IMR-90 (cell line): Measurements from ENCODE around the gene TMTC1. TPM values are rescaled to one million over a fixed set of nuclear protein-coding genes. Genes with fewer than 3 reads are reported as not detected.

Source experiments
- ATAC-seq: fragments of 200-7000 bp; cut with Tn5 transposase; 2 replicates; pipeline ENCODE4 v1.9.1; 2020; ENCODE audit warnings: low read depth, mild to moderate bottlenecking, moderate library complexity
- BruUV-seq: library from RNA; stranded (reverse); fragments of 400-500 nt; replicated peaks from 2 replicates; lab custom pipeline; 2021; lab: Mats Ljungman, UMichigan
- CTCF ChIA-PET: fragments of 300-600 bp; formaldehyde crosslinking; extraction: SDS; loops from one replicate; lab custom pipeline; 2021; ENCODE audit warnings: antibody characterized with exemption; lab: Yijun Ruan, JAX
- POLR2A ChIA-PET: fragments of 300-600 bp; sonication (Branson Sonifier 250); formaldehyde crosslinking; loops from one replicate; lab custom pipeline; 2022; ENCODE audit warnings: antibody characterized with exemption; ENCODE audit not compliant: unreplicated experiment; lab: Charles Lee
- DNase-seq: peaks from one replicate; pipeline ENCODE4 v3.0.0; 2013
- H2AFZ ChIP-seq: replicated peaks from 2 replicates; pipeline ENCODE3; 2013; ENCODE audit warnings: low read length, mild to moderate bottlenecking; ENCODE audit not compliant: poor library complexity
- H2AK5ac ChIP-seq: 2 replicates; pipeline ENCODE4 v1.6.1; 2013; ENCODE audit warnings: low read depth, low read length, inconsistent platforms
- H2AK9ac ChIP-seq: replicated peaks from 2 replicates; pipeline ENCODE3; 2013; ENCODE audit warnings: mild to moderate bottlenecking, low read depth, low read length, moderate library complexity; ENCODE audit not compliant: poor library complexity
- H2BK120ac ChIP-seq: 2 replicates; pipeline ENCODE4 v1.6.1; 2013; ENCODE audit warnings: low read depth, low read length, inconsistent platforms
- H2BK15ac ChIP-seq: 3 replicates; pipeline ENCODE4 v1.6.1; 2013; ENCODE audit warnings: low read depth, low read length, inconsistent platforms
- H2BK20ac ChIP-seq: 2 replicates; pipeline ENCODE4 v1.6.1; 2013; ENCODE audit warnings: low read depth, mild to moderate bottlenecking, inconsistent platforms, low read length, moderate library complexity
- H2BK5ac ChIP-seq: 2 replicates; pipeline ENCODE4 v1.6.1; 2013; ENCODE audit warnings: mild to moderate bottlenecking, low read depth, low read length, inconsistent platforms; ENCODE audit not compliant: poor library complexity, severe bottlenecking
- H3K14ac ChIP-seq: replicated peaks from 2 replicates; pipeline ENCODE4 v1.6.1; 2013; ENCODE audit warnings: low read depth, low read length, inconsistent platforms
- H3K18ac ChIP-seq: 2 replicates; pipeline ENCODE4 v1.6.1; 2013; ENCODE audit warnings: low read depth, low read length, control low read depth
- H3K23ac ChIP-seq: 2 replicates; pipeline ENCODE4 v1.6.1; 2013; ENCODE audit warnings: low read depth, low read length, inconsistent platforms
- H3K27ac ChIP-seq: 2 replicates; pipeline ENCODE4 v1.5.1; 2013; ENCODE audit warnings: mild to moderate bottlenecking, control low read depth, low read length; ENCODE audit not compliant: insufficient read depth
- H3K27me3 ChIP-seq: 2 replicates; pipeline ENCODE4 v1.6.1; 2013; ENCODE audit warnings: low read length; ENCODE audit not compliant: control insufficient read depth, insufficient read depth
- H3K36me3 ChIP-seq: 2 replicates; pipeline ENCODE4 v1.6.1; 2013; ENCODE audit warnings: low read length, mixed read lengths; ENCODE audit not compliant: control insufficient read depth, insufficient read depth
- H3K4ac ChIP-seq: 2 replicates; pipeline ENCODE4 v1.6.1; 2013; ENCODE audit warnings: low read depth, low read length, inconsistent platforms
- H3K4me1 ChIP-seq: 2 replicates; pipeline ENCODE4 v1.6.1; 2013; ENCODE audit warnings: low read length, mixed read lengths; ENCODE audit not compliant: control insufficient read depth, insufficient read depth
- H3K4me2 ChIP-seq: 2 replicates; pipeline ENCODE4 v1.6.1; 2013; ENCODE audit warnings: low read depth, mild to moderate bottlenecking, control low read depth, low read length, moderate library complexity
- H3K4me3 ChIP-seq: 2 replicates; pipeline ENCODE4 v1.5.1; 2013; ENCODE audit warnings: low read depth, mild to moderate bottlenecking, control low read depth, low read length, moderate library complexity; ENCODE audit not compliant: insufficient read depth
- H3K56ac ChIP-seq: 2 replicates; pipeline ENCODE4 v1.6.1; 2013; ENCODE audit warnings: low read length, inconsistent platforms; ENCODE audit not compliant: insufficient read depth; ENCODE audit errors: extremely low read depth
- H3K79me1 ChIP-seq, 2 experiments: 2 replicates each; pipeline ENCODE4 v1.6.1; 2013; ENCODE audit warnings: low read length in 2 of 2, inconsistent platforms in 1 of 2, low read depth in 1 of 2
- H3K9ac ChIP-seq: 2 replicates; pipeline ENCODE4 v1.6.1; 2013; ENCODE audit warnings: low read depth, low read length, control low read depth
- H3K9me1 ChIP-seq: 2 replicates; pipeline ENCODE4 v1.6.1; 2013; ENCODE audit warnings: low read length, inconsistent platforms; ENCODE audit not compliant: insufficient read depth
- H3K9me3 ChIP-seq: 2 replicates; pipeline ENCODE4 v1.6.1; 2013; ENCODE audit warnings: low read length; ENCODE audit not compliant: control insufficient read depth, insufficient read depth
- H4K20me1 ChIP-seq: 2 replicates; pipeline ENCODE4 v1.6.1; 2013; ENCODE audit warnings: low read length, inconsistent platforms; ENCODE audit not compliant: insufficient read depth
- H4K5ac ChIP-seq: 2 replicates; pipeline ENCODE4 v1.6.1; 2013; ENCODE audit warnings: mild to moderate bottlenecking, low read depth, low read length, control low read depth
- H4K8ac ChIP-seq, 2 experiments: 2 replicates each; pipeline ENCODE4 v1.6.1; 2013; ENCODE audit warnings: low read depth in 2 of 2, low read length in 2 of 2, control low read depth in 1 of 2, inconsistent platforms in 1 of 2
- H4K91ac ChIP-seq: 2 replicates; pipeline ENCODE4 v1.6.1; 2013; ENCODE audit warnings: low read depth, low read length, inconsistent platforms; ENCODE audit not compliant: insufficient read depth
- CEBPB ChIP-seq: IDR thresholded peaks from 2 replicates; pipeline ENCODE4 v1.6.1; 2012; ENCODE audit warnings: low read depth, low read length, improper control_type of control experiment
- CHD1 ChIP-seq: IDR thresholded peaks from 2 replicates; pipeline ENCODE4 v1.6.1; 2012; ENCODE audit warnings: low read depth, low read length, improper control_type of control experiment
- ELK1 ChIP-seq: fragments of 150-350 bp; IDR thresholded peaks from 2 replicates; pipeline ENCODE4 v1.6.1; 2016; ENCODE audit warnings: low read depth, mild to moderate bottlenecking, low read length, moderate library complexity, borderline replicate concordance
- FOS ChIP-seq: fragments of 150-350 bp; IDR thresholded peaks from 2 replicates; pipeline ENCODE4 v1.6.1; 2016; ENCODE audit warnings: low read depth, low read length
- MAFK ChIP-seq: IDR thresholded peaks from 2 replicates; pipeline ENCODE4 v1.6.1; 2012; ENCODE audit warnings: low read depth, low read length, improper control_type of control experiment
- MAZ ChIP-seq: IDR thresholded peaks from 2 replicates; pipeline ENCODE4 v1.6.1; 2012; ENCODE audit warnings: low read depth, mild to moderate bottlenecking, low read length, improper control_type of control experiment, moderate library complexity, borderline replicate concordance
- MXI1 ChIP-seq: IDR thresholded peaks from 2 replicates; pipeline ENCODE4 v1.6.1; 2012; ENCODE audit warnings: low read depth, mild to moderate bottlenecking, low read length, moderate library complexity, borderline replicate concordance
- NFE2L2 ChIP-seq: fragments of 150-350 bp; IDR thresholded peaks from 2 replicates; pipeline ENCODE4 v1.6.1; 2016; ENCODE audit warnings: low read depth, mild to moderate bottlenecking, low read length
- POLR2A ChIP-seq: IDR thresholded peaks from 2 replicates; pipeline ENCODE4 v1.6.1; 2012; ENCODE audit warnings: mild to moderate bottlenecking, low read depth, low read length
- RCOR1 ChIP-seq: IDR thresholded peaks from 2 replicates; pipeline ENCODE4 v1.6.1; 2012; ENCODE audit warnings: mild to moderate bottlenecking, low read length, improper control_type of control experiment; ENCODE audit not compliant: insufficient replicate concordance
- WGBS, 2 experiments: methylation state at CpG; one replicate each; pipeline versions ENCODE4 v1.1.5 to v1.1.7; 2013; ENCODE audit warnings: missing lambda C conversion rate in 2 of 2; ENCODE audit not compliant: insufficient read length in 1 of 2; ENCODE audit errors: extremely low coverage in 2 of 2; 5-methylcytosine and 5-hydroxymethylcytosine counted together
- dilution Hi-C: fragments of 300-500 bp; cut with HindIII; formaldehyde crosslinking; loops from one replicate; pipeline ENCODE4 v1.14.3; 2018; ENCODE audit warnings: low sequenced_read_pairs; ENCODE audit not compliant: unreplicated experiment
- in situ Hi-C: fragments of 300-500 bp; cut with MboI; formaldehyde crosslinking; loops from 3 replicates; pipeline ENCODE4 v1.14.3; 2019; ENCODE audit warnings: low sequenced_read_pairs, inconsistent platforms, mixed read lengths
- intact Hi-C: fragments of 100-400 bp; cut with micrococcal nuclease; formaldehyde crosslinking; loops from 2 replicates; pipeline ENCODE4 v1.10.0; 2022
- polyA plus RNA-seq, 3 experiments: library from polyadenylated mRNA; depleted of rRNA; stranded (reverse); fragments of >200 nt; gene quantifications; 2 replicates each; pipeline ENCODE4 v1.2.3, GENCODE V29; 2012; ENCODE audit warnings: low replicate concordance in 1 of 3
- total RNA-seq: library from RNA; depleted of rRNA; stranded (reverse); fragments of >200 nt; gene quantifications from 2 replicates; pipeline ENCODE4 v1.2.3, GENCODE V29; 2012

Gene TMTC1
- total and polyA plus RNA-seq, 2 of the 4 experiments (the other 2 are of a cell fraction), result 12.5 to 36.4 TPM

GRCh38 chr12:29709496-29710040, 74.2 kb downstream of the TMTC1 start:
- dilution Hi-C loops, result no loop called here
- no peak overlapping the region for H3K18ac ChIP-seq

More at GRCh38 chr12:29709496-29710040, 74.2 kb downstream of the TMTC1 start:
- no peak overlapping the region for H2AK5ac ChIP-seq
- no peak overlapping the region for H3K4ac ChIP-seq
- peaks cover 9% of the 10 kb centered on the region for H3K36me3 ChIP-seq
- no peak overlapping the region for H2AK9ac ChIP-seq
- peaks cover 13% of the 10 kb centered on the region for H3K9me1 ChIP-seq
- H3K9ac ChIP-seq, result no peak overlapping the region
- no peak overlapping the region for H3K27ac ChIP-seq
- H4K20me1 ChIP-seq, result no peaks in the 10 kb centered on the region; the same call in 1 of the 2 replicates
- no peak overlapping the region; the same call in 1 of the 2 replicates for H3K23ac ChIP-seq
- no peak for DNase-seq
- ChIA-PET POLR2A (no interaction called here), CTCF (interaction anchor here (0.6 kb wide), 1 partner anchor 1019 kb away, joined by 4 read pairs; no protein-coding TSS in a partner anchor)
- no peak for TF ChIP-seq POLR2A
- no peak for TF ChIP-seq CHD1
- TF ChIP-seq ELK1, result no peak
- no peak for TF ChIP-seq MAZ
- no peak for TF ChIP-seq FOS
- no peak for TF ChIP-seq NFE2L2
- no peak for TF ChIP-seq MXI1
- TF ChIP-seq MAFK, result no peak
- TF ChIP-seq CEBPB, result no peak
- TF ChIP-seq RCOR1, result no peak
- H3K4me2 ChIP-seq, result no peak overlapping the region
- no peak for ATAC-seq
- H2BK120ac ChIP-seq, result no peak overlapping the region
- H2BK15ac ChIP-seq, result no peak overlapping the region
- H3K14ac ChIP-seq, result no peak overlapping the region
- H2BK20ac ChIP-seq, result no peak overlapping the region
- peaks cover 5% of the 10 kb centered on the region for H3K4me1 ChIP-seq
- H2BK5ac ChIP-seq, result no peak overlapping the region
- H4K91ac ChIP-seq, result no peak overlapping the region
- no peaks in the 10 kb centered on the region for H3K27me3 ChIP-seq
- no peak overlapping the region for H2AFZ ChIP-seq
- in situ Hi-C loops (no loop called here), intact Hi-C loops (no loop called here)
- H4K8ac ChIP-seq, result no peak overlapping the region
- no peak overlapping the region for H3K56ac ChIP-seq
- no CpG with 5 or more reads among the region's 3 CpGs for WGBS, 2 experiments
- peaks cover 6 to 14% of the 10 kb centered on the region in 2 experiments; a peak in 3 of 4 replicates for H3K79me1 ChIP-seq
- no peak overlapping the region for H3K4me3 ChIP-seq
- no peaks in the 10 kb centered on the region for H3K9me3 ChIP-seq
- no TSS peak for BruUV-seq
- no peak overlapping the region for H4K5ac ChIP-seq
